Measurements from ENCODE around the gene HIVEP2. TPM values are rescaled to one million over a fixed set of nuclear protein-coding genes. Genes with fewer than 3 reads are reported as not detected.
A peak's percentile ranks its signal among the peaks of the same experiment; 100 is the strongest.

The HIVEP2 gene, protein sequence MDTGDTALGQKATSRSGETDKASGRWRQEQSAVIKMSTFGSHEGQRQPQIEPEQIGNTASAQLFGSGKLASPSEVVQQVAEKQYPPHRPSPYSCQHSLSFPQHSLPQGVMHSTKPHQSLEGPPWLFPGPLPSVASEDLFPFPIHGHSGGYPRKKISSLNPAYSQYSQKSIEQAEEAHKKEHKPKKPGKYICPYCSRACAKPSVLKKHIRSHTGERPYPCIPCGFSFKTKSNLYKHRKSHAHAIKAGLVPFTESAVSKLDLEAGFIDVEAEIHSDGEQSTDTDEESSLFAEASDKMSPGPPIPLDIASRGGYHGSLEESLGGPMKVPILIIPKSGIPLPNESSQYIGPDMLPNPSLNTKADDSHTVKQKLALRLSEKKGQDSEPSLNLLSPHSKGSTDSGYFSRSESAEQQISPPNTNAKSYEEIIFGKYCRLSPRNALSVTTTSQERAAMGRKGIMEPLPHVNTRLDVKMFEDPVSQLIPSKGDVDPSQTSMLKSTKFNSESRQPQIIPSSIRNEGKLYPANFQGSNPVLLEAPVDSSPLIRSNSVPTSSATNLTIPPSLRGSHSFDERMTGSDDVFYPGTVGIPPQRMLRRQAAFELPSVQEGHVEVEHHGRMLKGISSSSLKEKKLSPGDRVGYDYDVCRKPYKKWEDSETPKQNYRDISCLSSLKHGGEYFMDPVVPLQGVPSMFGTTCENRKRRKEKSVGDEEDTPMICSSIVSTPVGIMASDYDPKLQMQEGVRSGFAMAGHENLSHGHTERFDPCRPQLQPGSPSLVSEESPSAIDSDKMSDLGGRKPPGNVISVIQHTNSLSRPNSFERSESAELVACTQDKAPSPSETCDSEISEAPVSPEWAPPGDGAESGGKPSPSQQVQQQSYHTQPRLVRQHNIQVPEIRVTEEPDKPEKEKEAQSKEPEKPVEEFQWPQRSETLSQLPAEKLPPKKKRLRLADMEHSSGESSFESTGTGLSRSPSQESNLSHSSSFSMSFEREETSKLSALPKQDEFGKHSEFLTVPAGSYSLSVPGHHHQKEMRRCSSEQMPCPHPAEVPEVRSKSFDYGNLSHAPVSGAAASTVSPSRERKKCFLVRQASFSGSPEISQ (N-terminal part only)
- total RNA-seq (10 to 100 TPM; 71.4 to 81.4 (median 75.2) TPM), total RNA-seq (135 to 876 (median 335) reads per million in 29 experiments)
- 66.4 TPM for total RNA-seq (2013)

GRCh38 chr6:142945049-142945445 is at the start of gene HIVEP2:
Gene HIVEP2, minus strand, starts transcription at chr6:142945176. Its CDS starts 170,438 bp downstream, at chr6:142774738.
- CTCF ChIA-PET, result no interaction called here

GRCh38 chr6:142993977-142994376 is 49.0 kb upstream of the HIVEP2 start:
- H3K36me3 ChIP-seq (ENCODE audit: control insufficient read depth in 2 of 2, extremely low read depth in 1 of 2, insufficient read depth in 1 of 2, low read length in 1 of 2), result no peaks in the 10 kb centered on the region
- DNase-seq (no peak), ATAC-seq (replicated peaks in 1 of 4) (no peak)
- POLR2A ChIA-PET, result interaction anchor here in 1 of 2 donors (0.6 kb wide), 1 partner anchor 1002 kb away, joined by 3 read pairs; no protein-coding TSS in a partner anchor
- H3K9me3 ChIP-seq, result no peaks in the 10 kb centered on the region
- peaks cover 0 to 4% of the 10 kb centered on the region in 2 experiments for H3K27me3 ChIP-seq (replicated peaks in 1 of 2; ENCODE audit: control insufficient read depth in 2 of 2, extremely low read depth in 1 of 2, insufficient read depth in 2 of 2, low read length in 1 of 2)
- CTCF ChIA-PET, result no interaction called here
- H3K27me3 Mint-ChIP-seq, result peaks cover 4 to 5% of the 10 kb centered on the region in 2 donors
- H3K27ac Mint-ChIP-seq, result no peak overlapping the region
- H3K4me1 Mint-ChIP-seq, result peaks cover 6 to 7% (median 6%) of the 10 kb centered on the region in 3 donors
- no peak overlapping the region for H3K4me3 Mint-ChIP-seq
- no peaks in the 10 kb centered on the region for H3K36me3 Mint-ChIP-seq
- no CpG with 5 or more reads among the region's 7 CpGs for WGBS (ENCODE audit: insufficient coverage)
- H3K4me3 ChIP-seq (ENCODE audit: control insufficient read depth in 1 of 2, extremely low read depth in 1 of 2, low read length in 1 of 2), result no peak overlapping the region
- no peaks in the 10 kb centered on the region for H3K4me1 ChIP-seq (ENCODE audit: control insufficient read depth in 1 of 2, extremely low read depth in 1 of 2, insufficient read depth in 2 of 2, low read length in 2 of 2)
- peaks cover under 1 to 3% (median 3%) of the 10 kb centered on the region in 3 donors for H3K9me3 Mint-ChIP-seq
- H3K27ac ChIP-seq (ENCODE audit: low read length), result no peak overlapping the region

More at GRCh38 chr6:142945049-142945445, at the start of gene HIVEP2:
- Mint-ChIP-seq H3K27ac (peak within 1 kb of the TSS; percentile 98 to 100), H3K27me3 (no peaks in the 10 kb centered on the region), H3K4me3 (peak within 1 kb of the TSS; percentile 93 to 99 (median 98)), H3K9me3 (no peaks in the 10 kb centered on the region), H3K36me3 (no peaks in the 10 kb centered on the region), H3K4me1 (peaks cover 45 to 48% (median 48%) of the 10 kb centered on the region in 3 donors)
- H3K27ac ChIP-seq (ENCODE audit: low read length), result peak within 1 kb of the TSS; percentile 100
- POLR2A ChIA-PET, result interaction anchor here (0.7 to 1.1 kb wide), 6 partner anchors 10 to 62 kb away, joined by 3 to 6 read pairs (median 4); no protein-coding TSS in a partner anchor
- H3K27me3 ChIP-seq (replicated peaks in 1 of 2; ENCODE audit: control insufficient read depth in 2 of 2, extremely low read depth in 1 of 2, insufficient read depth in 2 of 2, low read length in 1 of 2), result no peaks in the 10 kb centered on the region
- peak within 1 kb of the TSS; percentile 98 for H3K4me3 ChIP-seq (ENCODE audit: control insufficient read depth in 1 of 2, extremely low read depth in 1 of 2, low read length in 1 of 2)
- ATAC-seq (replicated peaks in 1 of 4), result peak; percentile 30 to 50 (median 40)
- peak; percentile 49 to 92 (median 87) for DNase-seq
- H3K4me1 ChIP-seq (ENCODE audit: control insufficient read depth in 1 of 2, extremely low read depth in 1 of 2, insufficient read depth in 2 of 2, low read length in 2 of 2), result peaks cover 21 to 32% of the 10 kb centered on the region in 2 experiments
- no peaks in the 10 kb centered on the region for H3K9me3 ChIP-seq
- WGBS (ENCODE audit: insufficient coverage), result under 1% methylated on average over 48 of the region's 50 CpGs
- H3K36me3 ChIP-seq (ENCODE audit: control insufficient read depth in 2 of 2, extremely low read depth in 1 of 2, insufficient read depth in 1 of 2, low read length in 1 of 2), result no peaks in the 10 kb centered on the region

GRCh38 chr6:142987490-142987889 is 42.5 kb upstream of the HIVEP2 start:
- Histone ChIP-seq H3K4me3 (ENCODE audit: control insufficient read depth in 1 of 2, extremely low read depth in 1 of 2, low read length in 1 of 2) (no peak overlapping the region), H3K27ac (ENCODE audit: low read length) (no peak overlapping the region), H3K9me3 (no peaks in the 10 kb centered on the region), H3K4me1 (ENCODE audit: control insufficient read depth in 1 of 2, extremely low read depth in 1 of 2, insufficient read depth in 2 of 2, low read length in 2 of 2) (no peaks in the 10 kb centered on the region), H3K36me3 (ENCODE audit: control insufficient read depth in 2 of 2, extremely low read depth in 1 of 2, insufficient read depth in 1 of 2, low read length in 1 of 2) (no peaks in the 10 kb centered on the region), H3K27me3 (replicated peaks in 1 of 2; ENCODE audit: control insufficient read depth in 2 of 2, extremely low read depth in 1 of 2, insufficient read depth in 2 of 2, low read length in 1 of 2) (peaks cover 0 to 4% of the 10 kb centered on the region in 2 experiments)
- no peaks in the 10 kb centered on the region for H3K36me3 Mint-ChIP-seq
- H3K4me1 Mint-ChIP-seq, result no peaks in the 10 kb centered on the region
- ChIA-PET CTCF (no interaction called here), POLR2A (no interaction called here)
- peaks cover 5 to 13% of the 10 kb centered on the region in 2 donors for H3K27me3 Mint-ChIP-seq
- DNase-seq (no peak), ATAC-seq (replicated peaks in 1 of 4) (no peak)
- no peak overlapping the region for H3K27ac Mint-ChIP-seq
- H3K9me3 Mint-ChIP-seq, result no peaks in the 10 kb centered on the region
- H3K4me3 Mint-ChIP-seq, result no peak overlapping the region

DNA sequence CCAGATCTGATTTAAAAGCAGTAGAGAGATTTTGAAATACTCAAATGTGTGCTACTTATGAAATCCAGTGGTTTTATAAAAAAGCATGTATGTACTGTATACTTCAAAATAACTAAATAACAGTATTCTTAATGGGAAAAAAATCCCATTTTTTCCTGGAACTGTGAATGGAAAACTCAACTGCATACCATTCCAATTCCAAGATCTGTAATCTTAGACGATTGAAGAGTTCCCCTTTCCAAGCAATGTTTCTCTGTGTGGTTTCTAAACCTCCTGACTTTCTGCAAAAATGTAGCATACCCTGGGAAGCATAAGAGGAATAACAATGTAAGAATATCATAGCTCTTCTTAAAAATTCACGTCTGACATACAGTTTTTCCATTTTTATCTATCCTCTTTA is 40.3 kb upstream of the HIVEP2 start:
- POLR2A ChIA-PET, result no interaction called here
- DNase-seq (no peak), ATAC-seq (replicated peaks in 1 of 4) (no peak)
- no peaks in the 10 kb centered on the region for H3K4me1 Mint-ChIP-seq
- H3K4me3 ChIP-seq (ENCODE audit: control insufficient read depth in 1 of 2, extremely low read depth in 1 of 2, low read length in 1 of 2), result no peak overlapping the region
- no peak overlapping the region for H3K27ac ChIP-seq (ENCODE audit: low read length)
- peaks cover 0 to 4% of the 10 kb centered on the region in 2 experiments for H3K27me3 ChIP-seq (replicated peaks in 1 of 2; ENCODE audit: control insufficient read depth in 2 of 2, extremely low read depth in 1 of 2, insufficient read depth in 2 of 2, low read length in 1 of 2)
- H3K36me3 ChIP-seq (ENCODE audit: control insufficient read depth in 2 of 2, extremely low read depth in 1 of 2, insufficient read depth in 1 of 2, low read length in 1 of 2), result no peaks in the 10 kb centered on the region
- no peak overlapping the region for H3K4me3 Mint-ChIP-seq
- H3K9me3 ChIP-seq, result no peaks in the 10 kb centered on the region
- peaks cover 9 to 14% (median 14%) of the 10 kb centered on the region in 3 donors for H3K9me3 Mint-ChIP-seq
- peaks cover 5 to 10% of the 10 kb centered on the region in 2 donors for H3K27me3 Mint-ChIP-seq
- H3K4me1 ChIP-seq (ENCODE audit: control insufficient read depth in 1 of 2, extremely low read depth in 1 of 2, insufficient read depth in 2 of 2, low read length in 2 of 2), result no peaks in the 10 kb centered on the region
- WGBS (ENCODE audit: insufficient coverage), result no CpG with 5 or more reads among the region's 2 CpGs
- H3K36me3 Mint-ChIP-seq, result peaks cover 4% of the 10 kb centered on the region
- CTCF ChIA-PET, result interaction anchor here in 1 of 2 donors (1.0 kb wide), 1 partner anchor 10 kb away, joined by 3 read pairs; no protein-coding TSS in a partner anchor
- no peak overlapping the region for H3K27ac Mint-ChIP-seq

DNA sequence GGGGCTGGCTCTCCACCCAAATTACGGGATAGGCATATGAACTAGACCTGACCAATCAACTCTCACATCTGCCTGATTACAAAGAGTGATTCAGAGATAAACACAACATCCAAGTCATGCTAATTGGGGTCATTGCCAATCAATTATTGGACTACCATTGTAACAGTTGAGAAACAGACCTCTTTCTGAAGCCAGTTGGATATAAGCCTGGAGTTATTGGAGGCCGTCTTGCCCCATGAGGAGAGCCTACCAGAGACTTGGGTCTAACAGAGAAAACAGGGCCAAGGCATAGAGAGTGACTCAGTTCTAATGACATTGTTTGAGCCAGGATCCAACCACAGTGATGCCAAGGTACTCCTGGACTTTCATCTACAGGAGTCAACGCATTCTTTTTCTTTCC is 39.4 kb upstream of the HIVEP2 start:
- H3K9me3 ChIP-seq, result no peaks in the 10 kb centered on the region
- no peak for DNase-seq
- no peak for ATAC-seq (replicated peaks in 1 of 4)
- Mint-ChIP-seq H3K4me1 (no peaks in the 10 kb centered on the region), H3K27me3 (peaks cover 4 to 10% of the 10 kb centered on the region in 2 donors), H3K27ac (no peak overlapping the region), H3K9me3 (peaks cover 10 to 17% (median 14%) of the 10 kb centered on the region in 3 donors), H3K4me3 (no peak overlapping the region), H3K36me3 (peaks cover 4% of the 10 kb centered on the region)
- H3K36me3 ChIP-seq (ENCODE audit: control insufficient read depth in 2 of 2, extremely low read depth in 1 of 2, insufficient read depth in 1 of 2, low read length in 1 of 2), result no peaks in the 10 kb centered on the region
- CTCF ChIA-PET, result interaction anchor here in 1 of 2 donors (1.0 kb wide), 1 partner anchor 9 kb away, joined by 3 read pairs; no protein-coding TSS in a partner anchor
- no peak overlapping the region for H3K4me3 ChIP-seq (ENCODE audit: control insufficient read depth in 1 of 2, extremely low read depth in 1 of 2, low read length in 1 of 2)
- no peaks in the 10 kb centered on the region for H3K4me1 ChIP-seq (ENCODE audit: control insufficient read depth in 1 of 2, extremely low read depth in 1 of 2, insufficient read depth in 2 of 2, low read length in 2 of 2)
- H3K27me3 ChIP-seq (replicated peaks in 1 of 2; ENCODE audit: control insufficient read depth in 2 of 2, extremely low read depth in 1 of 2, insufficient read depth in 2 of 2, low read length in 1 of 2), result peaks cover 0 to 3% of the 10 kb centered on the region in 2 experiments
- WGBS (ENCODE audit: insufficient coverage), result 100% methylated on average over 2 of the region's 3 CpGs
- POLR2A ChIA-PET, result no interaction called here
- H3K27ac ChIP-seq (ENCODE audit: low read length), result no peak overlapping the region

Measured in T-cell (primary cell).